ENCODE results near the gene MDGA2.

The MDGA2 gene

DNA sequence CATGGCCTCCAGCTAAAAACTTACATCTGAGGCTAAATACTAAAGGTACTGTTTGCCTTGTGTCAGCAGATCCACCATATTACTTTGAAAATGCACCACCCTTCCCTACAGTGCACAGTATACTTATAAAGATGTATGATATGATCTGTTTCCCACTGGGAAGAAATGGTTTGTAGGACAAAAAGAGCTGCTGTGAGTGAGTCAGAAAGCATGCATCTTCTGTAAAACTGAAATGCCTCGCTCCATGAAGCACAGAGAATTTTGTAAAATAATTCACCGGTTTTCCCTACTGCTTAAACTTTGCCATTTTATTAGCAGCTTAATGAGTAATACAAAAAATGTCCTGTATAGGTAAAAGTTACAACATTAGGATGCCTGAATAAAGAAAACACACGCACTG lies 68.8 kb downstream of the MDGA2 start:
- no peak for DNase-seq

GRCh38 chr14:47596860-47597259 lies 78.5 kb downstream of the MDGA2 start:
- DNase-seq: no peak

DNA sequence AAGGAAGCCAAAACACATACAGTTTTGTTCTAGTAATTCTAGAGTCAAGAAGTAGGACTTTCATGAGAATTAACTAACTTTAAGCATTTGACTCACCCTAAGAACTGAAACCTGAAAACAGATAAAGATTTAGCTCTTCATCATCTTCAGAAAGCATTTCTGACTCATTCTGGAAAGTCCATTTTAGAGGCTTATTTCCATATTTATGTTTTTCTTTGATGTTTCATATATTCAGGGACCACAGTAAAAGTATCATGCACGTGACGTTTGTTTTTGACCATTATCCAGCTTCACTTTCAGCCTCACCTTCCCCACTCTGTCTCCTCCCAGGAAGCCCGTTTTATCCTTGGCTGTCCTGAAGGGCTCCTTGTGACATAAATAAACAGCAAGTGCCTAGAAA lies 79.2 kb downstream of the MDGA2 start:
- DNase-seq: no peak

GRCh38 chr14:47595552-47595951 lies 79.9 kb downstream of the MDGA2 start:
- no peak for DNase-seq

DNA sequence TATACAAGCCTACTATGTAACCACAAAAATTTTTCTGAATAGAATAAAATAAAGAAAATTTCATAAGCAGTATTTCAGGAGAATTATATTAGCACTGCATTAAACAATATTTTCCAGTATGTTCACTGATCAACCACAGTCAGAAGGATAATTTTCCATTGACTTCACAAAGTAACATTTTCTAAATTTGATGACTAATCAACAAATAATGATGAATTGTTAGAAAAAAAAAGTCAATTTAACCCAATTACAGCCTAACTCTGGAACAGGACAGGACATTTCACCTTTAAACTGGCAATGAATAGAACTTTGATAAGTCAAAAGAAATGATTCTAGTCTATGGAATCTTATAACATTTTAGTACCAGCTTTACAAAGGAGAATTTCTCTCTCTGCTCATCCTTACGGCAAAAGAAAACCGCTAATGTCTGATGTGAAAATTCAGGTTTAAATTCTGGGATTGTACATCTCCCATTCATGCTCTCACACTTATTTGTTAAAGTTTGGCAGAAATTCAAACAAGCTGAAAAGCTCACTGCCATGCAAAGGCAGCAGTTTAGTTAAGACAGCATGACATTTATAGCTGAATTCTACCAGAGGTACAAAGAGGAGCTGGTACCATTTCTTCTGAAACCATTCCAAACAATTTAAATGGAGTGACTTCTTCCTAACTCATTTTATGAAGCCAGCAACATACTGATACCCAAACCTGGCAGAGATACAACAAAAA lies 84.5 kb downstream of the MDGA2 start:
- DNase-seq: no peak

DNA sequence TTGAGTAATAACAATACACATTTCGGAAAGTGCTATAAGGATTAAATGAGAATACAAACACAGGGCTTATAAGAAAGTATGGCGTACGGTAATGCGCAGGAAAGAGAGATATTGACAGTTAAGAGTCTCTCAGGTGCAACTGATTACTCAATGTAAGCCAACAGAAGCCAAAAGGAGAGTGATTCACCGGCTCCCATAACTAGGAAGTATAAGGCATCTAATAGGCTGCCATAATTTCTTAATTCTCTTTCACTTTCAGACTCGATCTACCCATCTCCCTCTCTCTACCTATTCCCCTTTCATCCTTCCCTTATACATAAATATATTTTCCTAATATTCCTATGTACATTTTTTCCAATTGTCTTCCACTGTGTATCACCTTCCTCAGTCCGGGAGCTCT lies 90.0 kb downstream of the MDGA2 start:
- no peak for DNase-seq

DNA sequence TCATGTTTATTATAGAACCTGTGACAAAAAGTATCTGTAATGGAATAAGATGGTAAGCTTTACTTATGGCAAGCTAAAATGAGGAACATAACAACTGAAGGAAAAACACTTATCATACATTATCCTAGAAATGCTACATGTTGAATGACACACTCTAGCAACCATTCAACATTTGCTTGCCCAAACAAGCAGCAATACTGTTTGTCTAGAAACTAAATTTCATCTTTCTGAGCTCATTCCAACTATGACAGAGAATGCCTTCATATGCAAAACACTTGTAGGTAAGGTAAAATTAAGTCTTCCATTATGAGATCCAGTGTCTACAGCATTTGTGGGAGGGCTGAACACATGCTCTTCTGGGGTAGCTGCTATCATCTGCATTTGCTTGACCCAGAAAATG lies 108.1 kb downstream of the MDGA2 start:
- DNase-seq: no peak

GRCh38 chr14:47557894-47558293 lies 117.5 kb downstream of the MDGA2 start:
- DNase-seq: no peak

DNA sequence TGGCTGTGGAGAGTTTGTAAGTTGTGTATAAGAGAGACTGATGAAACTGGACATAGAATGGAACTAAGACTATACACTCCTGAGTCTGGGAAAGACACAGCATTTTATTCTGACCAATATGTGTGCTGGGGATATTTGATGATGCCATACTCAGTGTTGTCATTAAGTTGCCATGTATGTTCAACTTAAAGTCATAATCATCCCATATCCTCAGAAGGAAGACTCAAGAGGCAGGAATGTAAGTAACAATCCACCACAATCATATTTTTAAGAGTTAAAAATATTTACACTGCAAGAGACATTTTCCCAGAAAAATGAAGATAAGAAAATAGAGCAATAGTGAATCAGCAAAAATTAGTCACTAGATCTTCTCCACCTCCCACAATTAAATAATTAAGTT lies 120.1 kb downstream of the MDGA2 start:
- no peak for DNase-seq

DNA sequence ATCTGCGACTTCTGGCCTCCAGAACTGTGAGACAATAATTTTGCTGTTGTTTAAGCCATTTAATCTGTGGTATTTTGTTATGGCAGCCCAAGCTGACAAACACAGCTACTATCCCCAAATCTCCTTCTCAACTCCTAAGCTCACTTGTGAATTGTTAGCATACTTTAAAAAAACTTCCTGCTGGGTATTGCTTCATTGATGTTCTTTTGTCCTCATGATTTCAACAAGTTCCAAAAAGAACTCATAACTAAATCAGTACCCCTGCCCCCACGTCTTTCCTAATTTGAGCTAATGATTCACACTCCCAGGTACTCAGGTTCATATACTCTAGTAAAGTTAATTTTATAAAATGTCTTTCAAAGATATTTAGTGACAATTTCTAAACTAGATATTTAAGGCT lies 125.5 kb downstream of the MDGA2 start:
- DNase-seq: no peak

GRCh38 chr14:47543459-47543858 lies 131.9 kb downstream of the MDGA2 start:
- DNase-seq: no peak

DNA sequence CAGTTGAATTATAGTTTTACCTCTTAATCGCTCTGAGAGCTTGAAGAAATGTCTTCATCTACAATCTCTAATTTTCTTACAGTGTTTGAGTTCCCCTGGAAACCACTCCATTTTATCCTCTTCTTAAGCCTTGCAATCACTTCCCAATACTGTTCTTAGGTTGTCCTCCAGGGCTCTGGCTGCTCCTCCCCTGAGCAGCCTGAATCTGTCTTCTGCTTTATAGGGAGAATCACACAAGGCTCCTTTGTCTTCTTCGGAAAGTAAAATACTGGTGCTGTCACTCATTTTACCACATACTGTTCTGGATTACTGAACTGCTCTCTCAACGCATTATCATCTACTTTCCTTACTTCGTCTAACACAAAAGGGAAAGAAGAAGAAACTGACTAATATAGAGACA lies 133.7 kb downstream of the MDGA2 start:
- no peak for DNase-seq

- DNase-seq: no peak
These were observed 136.4 kb downstream of the MDGA2 start for GRCh38 chr14:47539031-47539461.

GRCh38 chr14:47536341-47536740 lies 139.1 kb downstream of the MDGA2 start:
- no peak for DNase-seq

DNA sequence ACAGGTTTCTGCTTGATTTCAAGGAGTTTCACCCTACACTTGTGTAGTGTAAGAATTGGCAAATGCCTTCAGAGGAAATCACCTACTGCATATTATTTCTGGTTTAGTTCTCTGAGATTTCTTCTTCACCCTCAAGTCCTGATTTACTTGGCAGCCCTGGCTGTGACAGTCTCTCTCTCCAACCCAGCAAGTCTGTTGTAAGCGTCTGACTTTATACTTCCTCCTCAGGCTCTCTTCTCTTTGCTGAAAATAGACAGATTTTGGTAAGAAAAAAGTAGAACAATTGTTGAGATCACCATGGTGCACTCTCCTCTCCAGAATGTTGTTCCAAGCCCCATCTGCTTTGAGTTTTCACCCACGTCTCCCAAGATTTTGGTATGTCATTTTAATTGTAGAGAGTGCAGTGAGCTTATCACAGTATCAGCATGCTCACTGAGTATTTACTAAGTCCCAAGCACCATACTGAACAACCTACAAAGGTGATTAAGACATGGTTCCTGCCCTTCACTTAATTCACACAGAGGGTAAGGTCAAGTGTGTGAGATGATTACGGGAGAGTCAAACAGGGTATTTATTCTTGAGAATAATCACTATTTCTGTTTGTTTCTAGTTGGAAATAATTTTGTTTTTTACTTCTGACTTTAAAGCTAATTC lies 148.7 kb downstream of the MDGA2 start:
- no peak for DNase-seq

DNA sequence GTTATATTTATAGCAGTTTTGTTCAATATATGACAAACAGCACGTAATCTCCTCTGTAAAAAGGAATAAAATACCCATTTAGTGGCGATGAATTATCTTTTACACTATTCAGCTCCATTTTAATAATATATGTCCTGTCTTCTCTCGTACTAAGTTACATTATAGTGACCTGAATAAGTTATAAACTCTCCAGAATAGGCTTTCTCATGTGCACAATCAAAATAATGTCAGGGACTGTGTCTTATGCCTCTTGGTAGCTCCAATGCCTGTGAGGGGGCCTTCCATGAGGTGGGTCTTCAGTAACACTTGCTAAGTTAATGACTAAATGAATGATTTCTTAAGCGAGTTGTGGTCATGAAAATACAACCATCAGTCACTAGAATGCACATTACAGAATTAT lies 150.9 kb downstream of the MDGA2 start:
- no peak for DNase-seq

GRCh38 chr14:47520382-47520781 lies 155.0 kb downstream of the MDGA2 start:
- no peak for DNase-seq

DNA sequence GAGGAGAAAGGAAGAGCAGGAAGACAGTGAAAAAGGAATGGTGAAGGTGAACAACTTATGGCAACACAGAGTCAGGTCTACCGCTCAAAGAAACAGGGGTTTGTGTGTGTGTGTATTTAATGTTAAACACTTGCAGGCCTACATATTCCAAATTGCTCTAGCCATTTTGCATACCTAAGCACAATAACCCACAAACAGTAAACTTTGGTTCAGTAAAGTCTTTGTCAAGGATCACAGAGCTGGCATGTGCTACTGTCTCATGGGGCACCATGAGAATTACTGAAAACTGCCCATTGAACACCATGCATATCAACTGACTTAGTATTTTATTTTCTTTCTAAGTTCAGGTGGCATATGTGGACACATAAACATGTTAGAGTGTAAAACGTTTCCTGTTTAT lies 163.6 kb downstream of the MDGA2 start:
- DNase-seq: no peak

GRCh38 chr14:47509957-47510356 lies 165.4 kb downstream of the MDGA2 start:
- no peak for DNase-seq

DNA sequence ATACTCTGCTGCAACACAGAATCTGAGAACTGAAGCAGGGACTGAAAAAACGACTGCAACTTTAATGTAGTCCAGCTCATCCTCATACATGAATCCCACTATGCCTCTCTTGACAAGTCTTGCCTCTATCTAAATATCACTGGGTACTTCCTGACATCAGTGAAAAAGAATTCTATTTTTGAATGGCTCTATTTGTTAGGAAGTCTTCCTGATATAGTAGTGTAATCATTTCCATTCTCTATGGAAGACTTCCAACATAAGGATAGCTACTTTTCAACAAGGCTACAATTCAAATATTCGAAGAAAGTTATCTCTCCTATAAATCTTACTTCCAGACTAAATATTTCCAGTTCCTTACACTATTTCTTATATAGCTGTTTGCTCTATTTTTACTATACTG lies 167.5 kb downstream of the MDGA2 start:
- no peak for DNase-seq

GRCh38 chr14:47500369-47500768 lies 175.0 kb downstream of the MDGA2 start:
- DNase-seq: no peak

GRCh38 chr14:47490766-47491165 lies 184.6 kb downstream of the MDGA2 start:
- no peak for DNase-seq

DNA sequence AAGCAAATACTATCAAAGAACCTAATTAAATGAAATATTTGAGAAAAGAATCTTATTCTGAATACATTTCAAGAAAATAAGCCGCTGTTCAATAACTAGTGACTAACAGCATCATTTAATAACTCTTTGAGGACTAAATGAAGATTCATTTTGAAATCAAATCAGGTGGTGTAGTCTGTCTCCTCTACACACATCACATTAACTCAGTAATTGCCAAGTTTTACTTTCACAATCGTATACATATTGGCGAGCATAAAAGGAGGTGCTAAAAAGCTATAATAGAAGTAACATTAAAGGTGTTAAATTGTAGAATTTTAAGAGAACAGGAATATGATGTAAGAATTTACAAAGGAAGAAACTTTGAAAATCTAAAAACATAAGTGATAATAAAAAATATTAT lies 185.1 kb downstream of the MDGA2 start:
- DNase-seq: no peak

- DNase-seq: no peak
These were observed 190.0 kb downstream of the MDGA2 start for GRCh38 chr14:47485421-47485820.

DNA sequence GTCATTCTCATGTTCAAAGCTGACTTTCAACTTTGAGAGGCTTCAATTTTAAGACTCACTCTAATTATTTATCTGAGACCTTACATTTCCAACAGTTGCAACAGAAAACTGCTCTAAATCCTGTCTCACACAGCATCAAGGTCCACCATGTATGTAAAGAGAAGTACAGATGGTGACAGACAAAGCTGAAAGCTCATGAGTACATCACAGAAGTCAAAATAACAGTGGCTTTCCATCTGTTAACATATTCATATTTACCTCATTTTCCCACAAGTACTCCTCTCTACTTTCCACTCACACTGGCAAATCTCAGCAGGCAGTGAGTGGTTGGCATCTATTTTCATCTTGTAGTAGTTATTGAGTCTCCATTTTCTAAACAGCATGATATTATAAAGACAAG lies 192.0 kb downstream of the MDGA2 start:
- DNase-seq: no peak

All from NCI-H1436 treated with DMSO at 0.1 percent for 48 hours (cell line).